ENCODE measurements around the gene ARMC9. TPM values are rescaled to one million over a fixed set of nuclear protein-coding genes. Genes with fewer than 3 reads are reported as not detected.

ARMC9 gene
- total RNA-seq, 1 experiment from 2014 or later = 41.9 TPM

DNA sequence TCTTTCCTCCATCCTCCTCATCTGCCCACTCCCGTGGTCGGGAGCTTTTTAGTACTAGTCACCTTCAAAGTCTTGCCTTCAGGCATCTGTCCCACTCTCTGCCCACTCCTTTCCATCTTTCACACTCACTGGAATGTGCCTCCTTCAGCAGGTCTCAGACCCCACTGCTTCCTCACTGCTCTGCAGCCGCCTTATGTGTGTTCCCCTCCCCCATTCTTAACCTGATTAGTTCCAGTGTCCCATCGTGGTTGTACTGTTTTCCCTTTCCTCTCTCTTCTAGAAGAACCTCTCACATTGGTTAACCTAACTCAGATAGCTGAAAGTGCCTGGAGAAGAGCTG, 3.0 kb downstream of the ARMC9 start:
- no peak for DNase-seq (ENCODE audit: low spot score)

DNA sequence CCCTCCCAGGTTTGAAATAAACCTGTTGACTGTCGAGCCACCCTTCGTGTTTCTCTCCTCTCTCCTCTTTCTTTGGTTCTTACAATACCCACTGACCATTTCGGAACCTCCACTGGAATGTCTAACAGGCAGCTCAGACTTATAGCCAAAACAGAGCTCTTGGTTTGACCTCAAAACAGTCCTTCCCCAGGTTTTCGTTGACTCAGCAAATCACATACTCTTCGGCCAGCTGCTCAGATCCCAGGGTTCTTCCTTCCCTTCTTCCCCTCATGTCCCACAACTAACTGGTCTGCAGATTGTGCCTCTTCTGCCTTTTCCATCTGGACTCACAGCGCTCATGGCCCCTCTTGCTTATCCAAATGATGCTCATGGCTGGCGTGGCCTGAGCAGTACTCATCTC, 4.7 kb downstream of the ARMC9 start:
- DNase-seq (ENCODE audit: low spot score) = no peak

DNA sequence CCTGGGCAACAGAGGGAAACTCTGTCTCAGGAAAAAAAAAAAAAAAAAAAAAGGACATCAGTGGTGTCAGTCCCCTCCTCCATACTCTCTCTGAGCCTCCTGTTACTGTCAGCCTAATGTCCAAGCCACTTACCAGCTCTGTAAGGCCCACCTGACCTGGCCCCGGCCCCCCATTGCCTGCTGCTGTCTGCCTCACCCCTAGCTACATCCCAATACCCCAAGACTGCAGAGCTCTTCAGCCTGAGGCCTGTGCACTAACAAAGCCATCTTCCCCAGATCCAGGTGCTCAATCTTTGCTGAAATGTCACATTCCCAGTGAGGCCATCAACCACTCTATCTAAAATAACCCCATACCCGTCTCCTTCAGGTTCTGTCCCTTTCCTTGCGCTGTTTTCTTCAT, 5.7 kb downstream of the ARMC9 start:
- DNase-seq (ENCODE audit: low spot score) = no peak

DNA sequence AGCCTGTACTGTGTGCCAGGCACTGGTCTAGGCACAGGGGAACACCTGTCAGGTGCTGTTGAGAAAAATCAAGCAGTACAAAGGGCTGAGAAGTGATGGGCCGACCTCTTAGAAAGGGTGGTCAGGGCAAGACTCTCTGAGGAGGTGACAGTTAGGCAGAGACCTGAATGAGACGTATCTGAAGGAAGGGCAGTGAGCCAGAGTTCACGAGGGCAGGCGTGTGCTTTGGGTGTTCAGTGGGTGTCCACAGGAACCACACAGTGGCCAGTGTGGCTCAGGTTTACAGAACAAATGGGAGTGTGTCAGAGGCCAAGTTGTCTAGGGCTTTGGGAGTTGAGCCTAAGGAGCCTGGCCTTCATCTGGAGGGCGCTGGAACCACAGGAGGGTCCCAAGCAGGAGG, 6.2 kb downstream of the ARMC9 start:
- no peak for DNase-seq (ENCODE audit: low spot score)

DNA sequence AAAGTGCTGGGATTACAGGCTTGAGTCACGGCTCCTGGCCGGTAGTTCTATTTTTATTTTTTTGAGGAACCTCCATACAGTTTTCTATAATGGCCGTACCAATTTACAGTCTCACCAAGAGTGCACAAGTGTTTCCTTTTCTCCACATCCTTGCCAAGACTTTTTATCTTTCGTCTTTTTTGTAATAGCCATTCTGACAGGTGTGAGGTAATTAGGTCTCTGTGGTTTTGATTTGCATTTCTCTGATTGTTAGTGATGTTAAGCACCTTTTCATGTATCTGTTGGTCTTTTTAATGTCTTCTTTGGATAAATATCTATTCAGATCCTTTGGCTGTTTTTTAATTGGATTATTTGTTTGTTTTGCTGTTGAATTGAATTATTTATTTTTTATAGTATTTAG, 9.3 kb downstream of the ARMC9 start:
- no peak for DNase-seq (ENCODE audit: low spot score)

DNA sequence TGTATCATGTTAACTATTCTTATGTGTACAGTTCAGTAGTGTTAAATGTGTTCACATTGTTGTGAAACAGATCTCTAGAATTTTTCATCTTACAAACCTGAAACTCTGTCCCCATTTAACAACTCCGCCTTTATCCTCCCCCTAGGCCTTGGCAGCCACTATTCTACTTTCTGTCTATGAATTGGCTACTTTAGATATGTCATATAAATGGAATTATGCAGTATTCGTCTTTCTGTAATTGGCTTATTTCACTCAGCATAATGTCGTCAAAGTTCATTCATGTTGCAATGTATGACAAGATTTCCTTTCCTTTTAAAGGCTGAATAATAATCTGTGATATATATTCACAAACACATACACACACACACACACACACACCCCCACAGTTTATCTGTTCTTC, 12.4 kb downstream of the ARMC9 start:
- no peak for DNase-seq (ENCODE audit: low spot score)

DNA sequence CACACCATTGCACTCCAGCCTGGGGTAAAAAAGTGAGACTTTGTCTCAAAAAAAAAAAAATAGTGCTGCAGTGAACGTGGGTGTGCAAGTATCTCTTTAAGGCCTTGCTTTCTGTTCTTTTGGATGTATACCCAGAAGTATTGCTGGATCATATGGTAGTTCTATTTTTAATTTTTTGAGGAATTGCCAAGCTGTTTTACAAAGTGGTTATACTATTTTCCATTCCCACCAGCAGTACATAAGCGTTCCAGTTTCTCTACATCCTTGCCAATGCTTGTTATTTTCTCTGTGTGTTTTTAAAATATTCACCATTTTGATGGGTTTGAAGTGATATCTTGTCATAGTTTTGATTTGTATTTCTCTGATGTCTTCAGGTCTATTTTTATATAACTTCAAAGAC, 13.1 kb downstream of the ARMC9 start:
- DNase-seq (ENCODE audit: low spot score) = no peak

DNA sequence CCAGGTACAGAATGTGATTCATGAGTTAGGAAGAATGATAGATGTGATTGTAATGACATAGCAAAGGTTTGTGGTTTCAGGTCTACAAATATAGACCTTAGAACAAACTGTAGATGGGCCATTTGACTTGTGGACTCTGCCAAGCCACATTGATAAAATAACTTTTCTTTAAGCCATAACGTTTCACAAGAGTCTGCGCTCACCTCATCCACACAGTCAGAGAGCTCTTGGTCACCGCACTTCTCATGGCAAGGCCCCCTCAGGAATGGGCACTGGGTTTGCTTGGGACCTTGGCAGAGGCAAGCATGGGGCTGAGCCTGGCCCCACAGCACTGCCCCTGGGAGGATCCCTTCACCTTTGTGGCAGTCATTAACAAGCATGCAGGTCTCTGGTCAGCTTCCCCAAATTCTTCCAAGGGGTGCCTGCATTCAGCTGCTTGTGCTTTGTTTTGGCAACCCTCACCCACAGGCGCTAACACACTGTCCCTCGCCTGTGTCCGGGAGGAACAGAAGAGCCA, 14.0 kb downstream of the ARMC9 start:
- DNase-seq (ENCODE audit: low spot score) = no peak

DNA sequence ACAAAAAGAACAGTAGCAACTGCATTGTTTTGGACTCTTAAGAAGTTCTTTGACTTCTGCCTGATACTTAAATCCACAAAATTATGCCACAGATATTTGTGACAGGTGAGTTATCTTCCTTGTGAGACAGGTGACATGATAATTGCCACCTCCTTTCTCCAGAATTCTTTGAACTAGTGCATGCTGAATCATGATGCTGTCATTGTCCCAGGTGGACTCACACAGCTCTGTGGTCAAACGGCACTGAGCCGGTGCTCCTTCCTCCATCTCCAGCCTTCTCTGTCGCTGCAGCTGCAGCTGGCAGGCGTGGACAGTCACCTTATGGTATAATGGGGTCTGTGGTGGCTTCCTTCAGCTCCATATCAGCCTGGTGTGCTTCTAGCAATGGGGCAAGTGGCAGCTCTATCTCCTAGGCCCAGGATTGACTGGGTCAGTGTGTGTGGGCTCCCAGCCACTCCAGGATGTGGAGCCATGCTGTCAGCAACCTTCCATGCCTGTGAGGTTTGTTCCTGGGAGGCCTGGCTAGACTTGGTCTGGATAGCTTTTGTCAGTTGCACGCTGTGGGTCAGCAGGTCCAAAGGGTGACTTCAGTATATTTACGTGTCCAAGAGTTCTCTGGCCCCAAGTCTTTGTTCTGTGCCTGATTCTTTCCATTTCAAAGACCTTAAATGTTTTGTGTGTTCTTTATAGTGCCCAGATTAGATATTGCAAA, 15.7 kb downstream of the ARMC9 start:
- DNase-seq (ENCODE audit: low spot score) = no peak

DNA sequence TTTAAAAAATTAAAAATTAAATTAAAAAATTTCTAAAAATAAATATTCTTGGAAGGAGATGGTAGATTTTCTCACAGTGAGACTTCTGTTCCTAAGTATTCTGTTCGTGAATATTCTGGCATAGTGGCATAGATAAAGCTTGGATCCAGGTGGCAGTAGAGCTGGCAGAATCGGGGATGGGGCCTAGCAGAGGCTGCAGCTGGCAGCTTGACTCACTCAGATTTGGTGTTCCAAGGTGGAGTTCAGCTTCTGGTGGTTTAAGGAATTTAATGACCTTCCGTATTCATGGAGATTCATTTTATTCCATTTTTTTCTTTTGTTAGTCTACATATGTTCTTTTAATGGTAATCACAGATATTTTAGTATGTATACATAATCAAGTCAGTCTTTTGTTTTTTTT, 19.9 kb downstream of the ARMC9 start:
- no peak for DNase-seq (ENCODE audit: low spot score)

DNA sequence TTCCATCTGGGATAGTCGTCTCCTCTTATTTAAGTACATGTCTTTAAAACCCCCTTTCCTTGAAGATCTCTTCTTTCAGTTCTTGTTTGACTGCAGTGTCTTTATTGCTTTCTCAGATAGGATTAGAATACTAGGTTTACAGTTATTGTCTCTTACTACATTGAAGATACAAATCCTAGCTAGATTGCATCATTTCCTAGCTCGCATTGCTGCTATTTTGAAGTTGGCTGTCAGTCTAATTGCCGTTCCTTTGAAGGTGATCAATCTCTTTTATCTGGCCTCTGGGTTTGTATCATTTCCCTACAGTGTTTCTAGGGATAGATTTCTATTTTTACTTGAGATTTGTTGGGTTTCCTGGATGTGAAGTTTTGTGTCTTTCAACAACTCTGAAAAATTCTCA, 20.9 kb downstream of the ARMC9 start:
- DNase-seq (ENCODE audit: low spot score) = no peak

DNA sequence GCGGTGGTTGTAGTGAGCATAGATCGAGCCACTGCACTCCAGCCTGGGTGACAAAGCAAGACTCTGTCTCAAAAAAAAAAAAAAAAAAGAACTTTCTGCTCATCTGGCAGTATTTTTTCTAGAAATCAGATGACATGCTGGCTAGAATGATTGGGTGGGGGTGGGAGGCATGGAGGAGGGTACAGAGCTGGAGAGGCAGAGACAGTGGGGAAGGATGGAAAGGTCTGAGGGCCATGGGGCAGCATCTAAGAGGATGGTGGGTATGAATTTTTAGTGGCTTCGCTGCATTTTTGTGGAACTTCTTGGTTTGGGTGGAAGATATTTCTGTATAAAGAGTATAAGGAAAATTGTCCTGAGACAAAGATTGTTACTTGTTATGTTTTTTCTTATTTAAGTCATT, 23.3 kb downstream of the ARMC9 start:
- peak; percentile 17 for DNase-seq (ENCODE audit: low spot score)

DNA sequence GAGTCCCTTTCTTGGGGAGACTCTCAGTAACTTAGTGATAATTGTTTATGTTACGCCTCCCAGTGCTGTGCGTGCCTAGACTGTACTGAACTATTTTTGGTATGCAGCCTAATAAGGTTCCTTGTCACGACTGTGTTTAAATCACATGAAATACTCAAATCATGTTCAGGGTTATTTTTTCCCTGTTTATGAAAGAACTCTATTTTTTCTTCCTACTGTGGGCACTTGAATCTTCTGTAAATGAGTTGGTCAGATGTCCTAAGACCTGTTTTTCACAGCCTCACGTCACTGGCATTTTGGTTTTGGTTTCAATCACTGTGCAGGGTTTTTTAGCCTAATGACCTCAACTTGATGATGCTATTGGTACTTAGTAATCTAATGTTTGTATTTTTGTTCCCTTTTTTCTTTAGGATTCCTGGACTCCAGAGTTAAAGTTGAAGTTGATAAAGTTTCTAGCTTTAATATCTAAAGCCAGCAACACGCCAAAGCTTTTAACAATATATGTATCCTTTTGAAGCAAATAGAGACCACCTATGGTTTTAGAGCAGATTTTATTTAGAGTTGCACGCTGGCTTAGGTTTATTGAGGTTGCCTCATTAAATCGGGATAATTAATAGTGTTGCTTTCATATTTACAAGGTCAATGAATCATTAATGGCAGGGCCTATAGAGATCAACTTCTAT, 24.0 kb downstream of the ARMC9 start:
- DNase-seq (ENCODE audit: low spot score) = peak; percentile 82

DNA sequence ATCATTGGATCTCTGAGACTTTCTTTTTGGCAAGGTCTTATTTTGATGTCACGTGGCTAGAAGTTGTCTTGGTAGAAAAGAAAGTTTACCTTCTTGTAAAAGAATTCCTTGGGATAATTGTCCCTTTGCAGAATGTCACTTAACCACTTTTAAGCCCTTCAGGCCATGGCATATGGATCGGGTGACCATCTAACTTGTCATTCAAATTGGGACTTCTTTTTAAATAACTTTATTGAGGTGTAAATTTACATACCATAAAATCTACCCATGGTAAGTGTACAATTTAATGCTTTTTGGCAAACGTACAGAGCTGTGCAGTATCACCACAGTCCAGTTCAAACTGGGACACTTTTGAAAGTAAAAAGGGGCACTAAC, 24.6 kb downstream of the ARMC9 start:
- DNase-seq (ENCODE audit: low spot score) = no peak

DNA sequence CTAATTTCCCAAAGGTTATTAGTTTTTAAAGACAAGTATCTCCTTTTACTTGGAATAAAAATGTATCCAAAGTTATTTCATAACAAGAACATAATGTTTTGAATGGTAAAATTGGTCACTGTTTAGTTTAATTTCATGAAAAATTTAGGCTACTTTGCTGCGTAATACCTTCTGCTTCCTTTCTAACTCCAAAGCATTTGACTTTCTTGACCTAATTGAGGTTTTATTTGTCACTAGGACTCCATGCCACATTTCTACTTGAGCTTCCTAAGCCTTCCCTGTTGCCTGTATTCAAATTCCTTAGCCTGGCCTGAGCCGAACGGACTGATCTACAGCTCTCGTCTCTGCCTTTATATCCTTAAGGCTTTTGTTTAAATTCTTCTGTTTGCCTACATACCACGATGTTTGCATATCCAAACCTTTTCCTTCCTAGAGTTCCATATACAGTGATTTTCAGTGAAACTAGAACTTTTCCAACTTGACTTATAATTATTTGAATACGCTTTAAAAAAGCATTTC, 25.1 kb downstream of the ARMC9 start:
- DNase-seq (ENCODE audit: low spot score) = no peak

DNA sequence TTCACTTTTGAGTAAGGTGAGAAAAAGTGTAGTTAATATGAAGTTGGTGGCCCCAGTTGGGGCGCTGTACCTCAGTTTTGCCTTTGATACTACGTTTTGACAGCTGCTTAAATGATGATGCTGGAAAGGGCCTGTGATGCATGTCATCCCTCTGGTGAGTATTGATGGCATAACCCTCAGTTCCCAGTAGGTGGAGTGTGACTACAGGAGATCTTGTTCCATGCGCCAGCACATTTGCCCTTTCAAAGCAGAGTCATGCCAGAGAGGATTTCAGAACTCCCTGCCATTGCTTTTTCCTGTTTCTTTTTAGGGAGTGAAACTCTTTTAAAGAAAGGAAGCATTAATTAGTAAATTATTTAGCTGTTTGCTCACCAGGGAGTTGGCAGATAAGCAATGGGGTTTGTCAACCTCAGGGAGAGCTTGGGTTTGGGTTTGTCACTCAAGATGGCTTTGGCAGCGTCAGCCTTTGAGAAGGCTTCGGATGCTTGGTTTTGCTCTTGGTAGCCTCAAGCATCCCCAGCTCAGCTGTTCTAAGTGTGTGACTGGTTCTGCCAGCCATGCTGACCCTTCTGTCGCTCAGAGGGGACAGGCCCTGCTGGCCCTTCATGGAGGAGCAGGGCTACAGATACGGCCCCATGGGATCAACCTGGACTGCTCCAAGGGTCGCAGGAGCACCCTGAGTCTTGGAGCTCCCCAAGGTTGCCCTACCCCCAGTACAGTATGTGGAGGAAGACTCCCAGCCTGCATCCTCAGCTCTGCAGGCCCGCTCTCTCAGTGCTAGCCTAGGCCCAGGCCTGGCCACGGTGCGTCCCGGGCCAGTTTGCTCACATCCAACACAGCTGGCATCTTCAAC, 29.1 kb downstream of the ARMC9 start:
- peak; percentile 81 for DNase-seq (ENCODE audit: low spot score)

DNA sequence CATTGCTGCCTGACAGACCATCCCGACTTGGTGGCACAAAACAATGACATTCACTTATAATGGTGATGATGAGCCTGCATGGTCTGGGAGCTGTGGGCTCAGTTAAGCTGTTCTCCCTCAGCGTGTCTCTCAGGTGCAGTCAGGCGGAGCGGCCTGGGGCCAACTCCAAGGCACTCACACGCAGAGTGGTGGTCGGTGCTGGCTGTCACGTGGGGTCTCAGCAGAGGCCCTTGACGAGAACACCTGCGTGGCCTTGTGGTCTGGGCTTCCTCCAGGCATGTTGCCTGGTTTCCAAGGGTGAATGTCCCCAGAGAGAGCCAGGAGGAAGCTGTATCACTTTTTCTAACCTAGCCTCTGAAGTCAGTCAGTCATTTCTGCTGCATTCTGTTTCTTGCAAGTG, 29.8 kb downstream of the ARMC9 start:
- no peak for DNase-seq (ENCODE audit: low spot score)

DNA sequence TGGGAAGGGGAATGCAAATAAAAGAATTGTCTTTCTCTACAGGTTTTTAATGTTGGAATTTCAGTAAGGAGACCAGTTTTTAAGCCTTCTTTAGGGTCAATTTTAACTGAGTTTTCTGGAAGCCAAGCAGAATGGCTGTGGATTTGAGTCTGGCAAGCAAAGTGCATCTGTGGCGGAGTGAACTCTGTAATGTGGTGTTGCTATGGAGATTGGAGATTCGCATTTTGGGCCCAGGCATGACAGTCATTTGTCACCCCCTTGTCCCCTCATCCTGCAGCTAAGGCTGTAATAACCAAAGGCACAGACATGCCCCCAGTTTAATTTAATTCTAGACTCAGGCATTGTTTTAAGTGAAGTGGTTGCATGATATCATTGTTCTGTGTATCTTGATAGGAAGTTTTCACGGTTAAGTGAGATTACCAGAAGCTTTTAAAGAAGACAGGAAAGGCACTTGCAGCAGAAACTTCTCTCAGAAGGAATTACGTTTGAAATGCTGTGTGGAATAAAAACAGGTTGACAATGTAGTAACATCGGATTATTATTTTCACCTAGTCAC, 30.6 kb downstream of the ARMC9 start:
- DNase-seq (ENCODE audit: low spot score) = no peak

DNA sequence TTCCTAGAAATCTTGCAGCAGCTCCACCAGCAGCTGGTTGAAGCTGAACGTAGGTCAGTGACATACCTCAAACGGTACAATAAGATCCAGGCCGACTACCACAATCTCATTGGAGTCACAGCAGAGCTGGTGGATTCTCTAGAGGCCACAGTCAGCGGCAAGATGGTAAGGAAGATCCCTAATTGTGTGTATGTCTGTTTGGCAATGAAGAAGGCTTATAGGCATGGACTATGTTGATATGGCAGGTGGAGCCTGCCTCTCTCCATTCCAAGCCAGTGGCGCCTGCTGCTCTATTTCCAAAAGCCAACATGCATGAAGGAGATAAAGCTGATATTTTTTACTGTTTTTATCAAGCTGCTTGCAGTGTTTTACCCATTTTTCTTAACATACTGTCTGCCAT, 36.8 kb downstream of the ARMC9 start:
- no peak for DNase-seq (ENCODE audit: low spot score)

DNA sequence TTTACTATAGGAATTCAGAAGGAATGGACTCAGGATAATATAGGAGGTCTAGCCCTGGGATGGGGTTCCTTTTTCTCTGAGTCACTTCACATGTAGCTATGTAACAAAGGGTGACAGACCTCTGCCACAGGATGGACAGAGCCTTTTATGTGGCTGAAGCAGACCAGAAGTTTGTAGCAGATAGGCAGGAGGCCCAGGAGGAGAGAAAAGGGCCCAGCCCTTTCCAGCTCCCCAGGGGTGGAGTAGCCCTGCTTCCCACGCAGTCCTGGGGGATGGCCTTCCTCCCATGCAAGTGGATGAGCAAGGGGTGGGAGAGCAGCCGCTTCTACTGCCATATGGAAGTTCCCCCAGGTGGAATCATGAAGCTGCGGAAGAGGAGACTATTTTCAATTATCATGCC, 40.3 kb downstream of the ARMC9 start:
- DNase-seq (ENCODE audit: low spot score) = no peak

DNA sequence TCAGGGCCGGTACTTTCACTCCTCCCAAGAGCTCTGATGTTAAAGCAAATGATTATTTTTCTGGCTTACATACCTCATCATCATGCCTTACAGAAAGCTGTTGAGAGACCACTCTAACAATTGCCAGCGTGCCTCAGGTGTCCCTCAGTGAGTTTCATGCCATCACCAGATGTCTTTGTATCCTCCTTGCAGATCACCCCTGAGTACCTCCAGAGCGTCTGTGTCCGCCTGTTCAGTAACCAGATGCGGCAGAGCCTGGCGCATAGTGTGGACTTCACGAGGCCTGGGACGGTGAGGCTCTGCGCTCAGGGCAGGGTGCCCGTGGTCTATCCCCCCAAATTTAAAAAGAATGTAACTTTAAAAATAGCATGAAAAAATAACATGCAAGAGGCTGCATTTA, 41.3 kb downstream of the ARMC9 start:
- DNase-seq (ENCODE audit: low spot score) = no peak
